Measurements from ENCODE around the gene KCNK15. TPM values are rescaled to one million over a fixed set of nuclear protein-coding genes. Genes with fewer than 3 reads are reported as not detected.
"Not testable (repeated sequence)": the region's sequence is repeated elsewhere in the genome, so short reads cannot be mapped to it uniquely, and the experiment has no call there.

Gene KCNK15
- polyA plus RNA-seq (2013, experiment 1 of 4) = not detected
- polyA plus RNA-seq (2013, experiment 2 of 4) = not detected
- polyA plus RNA-seq (2013, experiment 3 of 4) = not detected
- polyA plus RNA-seq (2013, experiment 4 of 4) = 0.12 TPM

- Histone ChIP-seq H3K36me3 (ENCODE audit: control insufficient read depth, insufficient read depth, low read length) (no peaks in the 10 kb centered on the region), H3K9me3 (ENCODE audit: control insufficient read depth, low read length) (no peaks in the 10 kb centered on the region), H3K4me3 (ENCODE audit: insufficient read depth, low read depth, low read length) (peak within 1 kb of the TSS; percentile 46), H3K27ac (ENCODE audit: insufficient read depth, low read depth, low read length, poor library complexity, severe bottlenecking) (no peak within 1 kb of the TSS), H3K4me1 (ENCODE audit: control insufficient read depth, insufficient read depth, low read length) (peaks cover 6% of the 10 kb centered on the region), H3K27me3 (ENCODE audit: control insufficient read depth, insufficient read depth, low read length, poor library complexity, severe bottlenecking) (peaks cover 60% of the 10 kb centered on the region)
- WGBS, 2 experiments = 3 to 4% methylated on average over 81 of the region's 81 CpGs
Observed at GRCh38 chr20:44745598-44746366, at the start of gene KCNK15. TSS of gene KCNK15 (plus strand) at chr20:44745865. CDS start at chr20:44745911, 46 bp downstream.

GRCh38 chr20:44696315-44696714 lies 49.4 kb upstream of the KCNK15 start:
- H3K36me3 ChIP-seq (ENCODE audit: control insufficient read depth, insufficient read depth, low read length) = no peaks in the 10 kb centered on the region
- WGBS, 2 experiments = 85 to 88% methylated on average over 3 of the region's 3 CpGs
- no peaks in the 10 kb centered on the region for H3K9me3 ChIP-seq (ENCODE audit: control insufficient read depth, low read length)
- no peaks in the 10 kb centered on the region for H3K27me3 ChIP-seq (ENCODE audit: control insufficient read depth, insufficient read depth, low read length, poor library complexity, severe bottlenecking)
- H3K4me3 ChIP-seq (ENCODE audit: insufficient read depth, low read depth, low read length) = no peak overlapping the region
- no peaks in the 10 kb centered on the region for H3K4me1 ChIP-seq (ENCODE audit: control insufficient read depth, insufficient read depth, low read length)
- H3K27ac ChIP-seq (ENCODE audit: insufficient read depth, low read depth, low read length, poor library complexity, severe bottlenecking) = no peak overlapping the region

- H3K9me3 ChIP-seq (ENCODE audit: control insufficient read depth, low read length); H3K36me3 ChIP-seq (ENCODE audit: control insufficient read depth, insufficient read depth, low read length); H3K4me1 ChIP-seq (ENCODE audit: control insufficient read depth, insufficient read depth, low read length); H3K4me3 ChIP-seq (ENCODE audit: insufficient read depth, low read depth, low read length); H3K27ac ChIP-seq (ENCODE audit: insufficient read depth, low read depth, low read length, poor library complexity, severe bottlenecking); H3K27me3 ChIP-seq (ENCODE audit: control insufficient read depth, insufficient read depth, low read length, poor library complexity, severe bottlenecking): not testable (repeated sequence)
- 92 to 95% methylated on average over 5 of the region's 5 CpGs for WGBS, 2 experiments
Observed at GRCh38 chr20:44697041-44697440, 48.6 kb upstream of the KCNK15 start.

GRCh38 chr20:44698351-44698750 lies 47.3 kb upstream of the KCNK15 start:
- Histone ChIP-seq H3K9me3 (ENCODE audit: control insufficient read depth, low read length) (no peaks in the 10 kb centered on the region), H3K4me3 (ENCODE audit: insufficient read depth, low read depth, low read length) (no peak overlapping the region), H3K27me3 (ENCODE audit: control insufficient read depth, insufficient read depth, low read length, poor library complexity, severe bottlenecking) (no peaks in the 10 kb centered on the region), H3K27ac (ENCODE audit: insufficient read depth, low read depth, low read length, poor library complexity, severe bottlenecking) (no peak overlapping the region), H3K4me1 (ENCODE audit: control insufficient read depth, insufficient read depth, low read length) (no peaks in the 10 kb centered on the region), H3K36me3 (ENCODE audit: control insufficient read depth, insufficient read depth, low read length) (no peaks in the 10 kb centered on the region)
- 81 to 88% methylated on average over 3 of the region's 3 CpGs for WGBS, 2 experiments

- 94 to 96% methylated on average over 11 of the region's 11 CpGs for WGBS, 2 experiments
- H3K4me3 ChIP-seq (ENCODE audit: insufficient read depth, low read depth, low read length) = no peak overlapping the region
Observed at GRCh38 chr20:44700306-44700705, 45.4 kb upstream of the KCNK15 start.

GRCh38 chr20:44701118-44701857 lies 44.4 kb upstream of the KCNK15 start:
- Histone ChIP-seq H3K27ac (ENCODE audit: insufficient read depth, low read depth, low read length, poor library complexity, severe bottlenecking) (no peak overlapping the region), H3K4me3 (ENCODE audit: insufficient read depth, low read depth, low read length) (no peak overlapping the region), H3K4me1 (ENCODE audit: control insufficient read depth, insufficient read depth, low read length) (no peaks in the 10 kb centered on the region), H3K27me3 (ENCODE audit: control insufficient read depth, insufficient read depth, low read length, poor library complexity, severe bottlenecking) (no peaks in the 10 kb centered on the region), H3K9me3 (ENCODE audit: control insufficient read depth, low read length) (no peaks in the 10 kb centered on the region), H3K36me3 (ENCODE audit: control insufficient read depth, insufficient read depth, low read length) (no peaks in the 10 kb centered on the region)
- WGBS, 2 experiments = 73 to 77% methylated on average over 15 of the region's 15 CpGs

More at GRCh38 chr20:44700306-44700705, 45.4 kb upstream of the KCNK15 start:
- H3K4me1 ChIP-seq (ENCODE audit: control insufficient read depth, insufficient read depth, low read length) = no peaks in the 10 kb centered on the region
- no peaks in the 10 kb centered on the region for H3K36me3 ChIP-seq (ENCODE audit: control insufficient read depth, insufficient read depth, low read length)
- H3K9me3 ChIP-seq (ENCODE audit: control insufficient read depth, low read length) = no peaks in the 10 kb centered on the region
- no peak overlapping the region for H3K27ac ChIP-seq (ENCODE audit: insufficient read depth, low read depth, low read length, poor library complexity, severe bottlenecking)
- H3K27me3 ChIP-seq (ENCODE audit: control insufficient read depth, insufficient read depth, low read length, poor library complexity, severe bottlenecking) = no peaks in the 10 kb centered on the region

GRCh38 chr20:44701858-44702256 lies 43.8 kb upstream of the KCNK15 start:
- no peaks in the 10 kb centered on the region for H3K4me1 ChIP-seq (ENCODE audit: control insufficient read depth, insufficient read depth, low read length)
- no peak overlapping the region for H3K4me3 ChIP-seq (ENCODE audit: insufficient read depth, low read depth, low read length)
- no peak overlapping the region for H3K27ac ChIP-seq (ENCODE audit: insufficient read depth, low read depth, low read length, poor library complexity, severe bottlenecking)
- no peaks in the 10 kb centered on the region for H3K9me3 ChIP-seq (ENCODE audit: control insufficient read depth, low read length)
- WGBS, 2 experiments = 72 to 76% methylated on average over 7 of the region's 7 CpGs
- no peaks in the 10 kb centered on the region for H3K27me3 ChIP-seq (ENCODE audit: control insufficient read depth, insufficient read depth, low read length, poor library complexity, severe bottlenecking)
- no peaks in the 10 kb centered on the region for H3K36me3 ChIP-seq (ENCODE audit: control insufficient read depth, insufficient read depth, low read length)

GRCh38 chr20:44702776-44703175 lies 42.9 kb upstream of the KCNK15 start:
- WGBS, 2 experiments = 86 to 89% methylated on average over 9 of the region's 9 CpGs
- H3K27ac ChIP-seq (ENCODE audit: insufficient read depth, low read depth, low read length, poor library complexity, severe bottlenecking) = no peak overlapping the region

GRCh38 chr20:44703183-44703925 lies 42.3 kb upstream of the KCNK15 start:
- Histone ChIP-seq H3K36me3 (ENCODE audit: control insufficient read depth, insufficient read depth, low read length) (no peaks in the 10 kb centered on the region), H3K27ac (ENCODE audit: insufficient read depth, low read depth, low read length, poor library complexity, severe bottlenecking) (no peak overlapping the region), H3K4me1 (ENCODE audit: control insufficient read depth, insufficient read depth, low read length) (no peaks in the 10 kb centered on the region), H3K9me3 (ENCODE audit: control insufficient read depth, low read length) (no peaks in the 10 kb centered on the region), H3K27me3 (ENCODE audit: control insufficient read depth, insufficient read depth, low read length, poor library complexity, severe bottlenecking) (no peaks in the 10 kb centered on the region), H3K4me3 (ENCODE audit: insufficient read depth, low read depth, low read length) (no peak overlapping the region)
- WGBS, 2 experiments = 93 to 96% methylated on average over 12 of the region's 12 CpGs

More at GRCh38 chr20:44702776-44703175, 42.9 kb upstream of the KCNK15 start:
- no peaks in the 10 kb centered on the region for H3K4me1 ChIP-seq (ENCODE audit: control insufficient read depth, insufficient read depth, low read length)
- H3K9me3 ChIP-seq (ENCODE audit: control insufficient read depth, low read length) = no peaks in the 10 kb centered on the region
- no peak overlapping the region for H3K4me3 ChIP-seq (ENCODE audit: insufficient read depth, low read depth, low read length)
- no peaks in the 10 kb centered on the region for H3K36me3 ChIP-seq (ENCODE audit: control insufficient read depth, insufficient read depth, low read length)
- H3K27me3 ChIP-seq (ENCODE audit: control insufficient read depth, insufficient read depth, low read length, poor library complexity, severe bottlenecking) = no peaks in the 10 kb centered on the region
